ENCODE measurements around the gene TMEM31.

TMEM31 gene

DNA sequence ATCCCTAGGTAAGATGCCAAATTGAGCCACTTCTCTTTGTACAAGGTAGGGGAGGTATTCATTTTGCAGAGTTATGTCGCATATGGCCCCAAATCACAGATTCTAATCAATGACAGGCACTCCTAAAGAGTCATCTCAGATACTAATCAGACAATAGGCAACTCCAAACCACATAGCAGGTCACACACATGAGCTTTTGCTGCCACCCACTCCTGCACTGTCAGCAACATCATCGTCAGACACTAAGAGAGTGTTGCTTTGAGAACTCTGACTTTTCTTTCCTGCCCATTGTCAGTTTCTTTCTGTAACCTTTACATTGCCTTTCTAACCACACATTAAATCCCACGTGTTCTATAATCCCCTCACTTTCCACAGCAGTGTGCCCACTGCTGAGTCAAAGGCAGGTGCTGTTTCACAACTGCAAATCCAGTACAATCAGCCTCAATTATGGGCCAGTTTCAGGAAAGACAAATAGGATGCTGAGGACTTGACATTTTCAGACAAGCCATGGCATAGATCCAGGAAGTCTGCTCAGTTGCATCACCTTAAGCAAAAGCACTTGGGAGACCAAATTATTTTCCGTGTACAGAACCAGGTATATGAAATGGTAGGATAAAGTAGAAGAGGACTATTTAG is 23.5 kb downstream of the TMEM31 start:
- Histone ChIP-seq H3K4me1 (ENCODE audit: insufficient read depth, low read length, poor library complexity, severe bottlenecking) (peaks cover 12% of the 10 kb centered on the region), H3K9me3 (ENCODE audit: insufficient read depth, low read depth, low read length) (no peaks in the 10 kb centered on the region), H3K9me2 (replicated peaks; ENCODE audit: low read depth, low read length) (no peaks in the 10 kb centered on the region), H3K9ac (ENCODE audit: low read depth, low read length, poor library complexity, severe bottlenecking) (no peak overlapping the region), H4K20me1 (ENCODE audit: insufficient read depth, low read length, poor library complexity, severe bottlenecking) (no peaks in the 10 kb centered on the region), H3K36me3 (ENCODE audit: insufficient read depth, low read length) (no peaks in the 10 kb centered on the region), H3K79me2 (ENCODE audit: insufficient read depth, low read length) (no peaks in the 10 kb centered on the region), H3K4me2 (ENCODE audit: low read depth, low read length, poor library complexity, severe bottlenecking) (no peak overlapping the region), H3F3A (ENCODE audit: low read depth) (no peaks in the 10 kb centered on the region), H2AFZ (ENCODE audit: low read length) (no peak overlapping the region), H3K27me3 (ENCODE audit: insufficient read depth, low read length, poor library complexity, severe bottlenecking) (no peaks in the 10 kb centered on the region), H3K4me3 (ENCODE audit: low read length, poor library complexity, severe bottlenecking) (no peak overlapping the region)
- TF ChIP-seq EZH2phosphoT487 (IDR thresholded peaks at IDR 0.05; ENCODE audit: borderline replicate concordance), result no peak
- TF ChIP-seq, protein P1, sequence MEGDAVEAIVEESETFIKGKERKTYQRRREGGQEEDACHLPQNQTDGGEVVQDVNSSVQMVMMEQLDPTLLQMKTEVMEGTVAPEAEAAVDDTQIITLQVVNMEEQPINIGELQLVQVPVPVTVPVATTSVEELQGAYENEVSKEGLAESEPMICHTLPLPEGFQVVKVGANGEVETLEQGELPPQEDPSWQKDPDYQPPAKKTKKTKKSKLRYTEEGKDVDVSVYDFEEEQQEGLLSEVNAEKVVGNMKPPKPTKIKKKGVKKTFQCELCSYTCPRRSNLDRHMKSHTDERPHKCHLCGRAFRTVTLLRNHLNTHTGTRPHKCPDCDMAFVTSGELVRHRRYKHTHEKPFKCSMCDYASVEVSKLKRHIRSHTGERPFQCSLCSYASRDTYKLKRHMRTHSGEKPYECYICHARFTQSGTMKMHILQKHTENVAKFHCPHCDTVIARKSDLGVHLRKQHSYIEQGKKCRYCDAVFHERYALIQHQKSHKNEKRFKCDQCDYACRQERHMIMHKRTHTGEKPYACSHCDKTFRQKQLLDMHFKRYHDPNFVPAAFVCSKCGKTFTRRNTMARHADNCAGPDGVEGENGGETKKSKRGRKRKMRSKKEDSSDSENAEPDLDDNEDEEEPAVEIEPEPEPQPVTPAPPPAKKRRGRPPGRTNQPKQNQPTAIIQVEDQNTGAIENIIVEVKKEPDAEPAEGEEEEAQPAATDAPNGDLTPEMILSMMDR (conservative IDR thresholded peaks at IDR 0.05; ENCODE audit: low read length), result no peak

DNA sequence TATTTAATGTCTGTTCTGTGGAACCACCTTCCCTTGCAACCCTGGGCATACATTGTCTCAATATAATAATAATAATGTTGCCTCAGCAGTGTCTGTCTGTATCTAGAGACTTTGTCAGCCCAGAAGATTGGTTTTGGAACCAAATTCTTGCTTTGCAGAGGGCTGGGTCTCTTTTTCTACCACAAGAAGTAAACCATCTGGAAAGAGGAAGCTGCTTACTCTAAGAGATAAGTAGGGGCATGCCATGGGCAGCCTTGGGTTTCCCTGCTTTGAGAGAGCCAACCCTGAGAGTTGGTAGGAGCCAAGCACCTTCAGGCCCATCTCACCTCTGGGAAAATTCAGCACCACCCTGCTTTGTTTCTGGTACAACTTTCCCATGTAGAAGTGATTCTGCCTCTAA is 27.0 kb downstream of the TMEM31 start:
- TF ChIP-seq, protein P1 (conservative IDR thresholded peaks at IDR 0.05; ENCODE audit: low read length), result no peak
- no peak for TF ChIP-seq EZH2phosphoT487 (IDR thresholded peaks at IDR 0.05; ENCODE audit: borderline replicate concordance)
- no peak overlapping the region for H3K4me2 ChIP-seq (ENCODE audit: low read depth, low read length, poor library complexity, severe bottlenecking)
- H3K27me3 ChIP-seq (ENCODE audit: insufficient read depth, low read length, poor library complexity, severe bottlenecking), result no peaks in the 10 kb centered on the region
- H3K4me1 ChIP-seq (ENCODE audit: insufficient read depth, low read length, poor library complexity, severe bottlenecking), result no peaks in the 10 kb centered on the region
- H3F3A ChIP-seq (ENCODE audit: low read depth), result no peaks in the 10 kb centered on the region
- H3K79me2 ChIP-seq (ENCODE audit: insufficient read depth, low read length), result no peaks in the 10 kb centered on the region
- no peak overlapping the region for H3K9ac ChIP-seq (ENCODE audit: low read depth, low read length, poor library complexity, severe bottlenecking)
- no peaks in the 10 kb centered on the region for H4K20me1 ChIP-seq (ENCODE audit: insufficient read depth, low read length, poor library complexity, severe bottlenecking)
- H3K9me2 ChIP-seq (replicated peaks; ENCODE audit: low read depth, low read length), result no peaks in the 10 kb centered on the region
- no peak overlapping the region for H3K4me3 ChIP-seq (ENCODE audit: low read length, poor library complexity, severe bottlenecking)
- H3K36me3 ChIP-seq (ENCODE audit: insufficient read depth, low read length), result no peaks in the 10 kb centered on the region
- H2AFZ ChIP-seq (ENCODE audit: low read length), result no peak overlapping the region
- H3K9me3 ChIP-seq (ENCODE audit: insufficient read depth, low read depth, low read length), result no peaks in the 10 kb centered on the region

DNA sequence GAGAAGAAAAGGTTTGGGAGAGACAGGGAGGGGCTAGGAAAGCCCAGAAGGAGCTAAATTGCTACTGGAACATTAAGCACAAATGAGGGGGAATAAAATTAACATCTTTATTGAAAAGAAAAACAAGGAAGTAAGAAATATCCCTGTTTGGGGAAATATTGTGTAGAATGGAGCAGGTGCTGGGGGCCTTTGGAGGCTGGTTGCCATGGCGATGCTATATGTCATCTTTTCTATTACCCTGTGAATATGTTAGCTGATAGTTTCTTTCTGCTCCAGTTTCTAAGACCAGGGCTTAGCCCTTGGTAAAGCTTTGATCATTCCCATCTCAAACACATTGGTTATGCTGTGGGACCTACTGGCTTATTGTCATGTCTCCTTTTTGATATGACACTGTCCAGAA is 28.7 kb downstream of the TMEM31 start:
- no peak overlapping the region for H2AFZ ChIP-seq (ENCODE audit: low read length)

More for the DNA sequence above, 28.7 kb downstream of the TMEM31 start:
- Histone ChIP-seq H3K9ac (ENCODE audit: low read depth, low read length, poor library complexity, severe bottlenecking) (no peak overlapping the region), H3K4me2 (ENCODE audit: low read depth, low read length, poor library complexity, severe bottlenecking) (no peak overlapping the region), H3K4me3 (ENCODE audit: low read length, poor library complexity, severe bottlenecking) (no peak overlapping the region), H3K4me1 (ENCODE audit: insufficient read depth, low read length, poor library complexity, severe bottlenecking) (no peaks in the 10 kb centered on the region), H3K36me3 (ENCODE audit: insufficient read depth, low read length) (no peaks in the 10 kb centered on the region), H3F3A (ENCODE audit: low read depth) (no peaks in the 10 kb centered on the region), H3K9me2 (replicated peaks; ENCODE audit: low read depth, low read length) (no peaks in the 10 kb centered on the region), H3K79me2 (ENCODE audit: insufficient read depth, low read length) (no peaks in the 10 kb centered on the region), H4K20me1 (ENCODE audit: insufficient read depth, low read length, poor library complexity, severe bottlenecking) (no peaks in the 10 kb centered on the region), H3K27me3 (ENCODE audit: insufficient read depth, low read length, poor library complexity, severe bottlenecking) (no peaks in the 10 kb centered on the region), H3K9me3 (ENCODE audit: insufficient read depth, low read depth, low read length) (no peaks in the 10 kb centered on the region)
- no peak for TF ChIP-seq EZH2phosphoT487 (IDR thresholded peaks at IDR 0.05; ENCODE audit: borderline replicate concordance)
- TF ChIP-seq, protein P1 (conservative IDR thresholded peaks at IDR 0.05; ENCODE audit: low read length), result no peak
